Mucosa of descending colon (tissue), 3 donors: ENCODE data around the gene HTR1B. TPM values are rescaled to one million over a fixed set of nuclear protein-coding genes. Genes with fewer than 3 reads are reported as not detected.

Experiments used
- ATAC-seq: fragments of 200-7000 bp; cut with Tn5 transposase; one replicate; pipeline ENCODE4 v1.9.1; 2020; ENCODE audit warnings: mild to moderate bottlenecking, moderate library complexity
- DNase-seq, 3 donors: peaks; one replicate each; pipeline ENCODE4 v3.0.0-alpha.2; 2020
- H3K36me3 ChIP-seq: fragments of 200-600 bp; one replicate; pipeline ENCODE4 v1.8.0; 2021; ENCODE audit warnings: low read depth, mild to moderate bottlenecking
- H3K4me1 ChIP-seq: fragments of 200-600 bp; one replicate; pipeline ENCODE4 v1.8.0; 2021; ENCODE audit warnings: low read depth, mild to moderate bottlenecking
- H3K4me3 ChIP-seq: fragments of 200-600 bp; one replicate; pipeline ENCODE4 v1.8.0; 2021; ENCODE audit warnings: mild to moderate bottlenecking
- H3K9me3 ChIP-seq: fragments of 200-600 bp; one replicate; pipeline ENCODE4 v1.8.0; 2021; ENCODE audit warnings: mild to moderate bottlenecking
- CTCF ChIP-seq: fragments of 200-600 bp; IDR thresholded peaks from one replicate; pipeline ENCODE4 v1.8.0; 2022; ENCODE audit warnings: antibody characterized with exemption, mild to moderate bottlenecking
- intact Hi-C, 2 donors: fragments of 100-400 bp; cut with DNase I in 1 of 2; cut with micrococcal nuclease in 1 of 2; formaldehyde crosslinking; loops; one replicate each; pipeline versions ENCODE4 v1.11.0 to v1.11.1; 2022; cut with DNase I, micrococcal nuclease
- total RNA-seq, 3 donors: library from RNA; stranded (reverse); fragmentation: NEBNext Ultra II Directional in 2 of 3; extraction: Animal tissue kit (Norgen Biotek cat#: 25700) in 2 of 3; gene quantifications; one replicate each; pipeline versions ENCODE4 v1.2.1 to v1.2.4, GENCODE V29; 2021 to 2023
- donor health status: DM: no; HTN: no; CAD: no; lungs with moderate emphysema.
- donor health status: DM: no; HTN: no; CAD: no.
- donor health status: DM: no; HTN: yes; CAD: no.

Gene HTR1B
- total RNA-seq, 3 donors from 2014 or later, result 0.13 to 0.19 TPM; not detected in 1

- H3K36me3 ChIP-seq, result no peaks in the 10 kb centered on the region
- no peaks in the 10 kb centered on the region for H3K9me3 ChIP-seq
- no peak for ATAC-seq
- H3K4me1 ChIP-seq, result peaks cover 7% of the 10 kb centered on the region
- no peak overlapping the region for H3K4me3 ChIP-seq
- no peak for TF ChIP-seq CTCF
- intact Hi-C loops, result no loop called here
- DNase-seq, result no peak
These were observed 5.6 kb upstream of the HTR1B start for GRCh38 chr6:77468939-77469338.

- Histone ChIP-seq H3K4me3 (no peak overlapping the region), H3K36me3 (no peaks in the 10 kb centered on the region), H3K4me1 (peaks cover 19% of the 10 kb centered on the region), H3K9me3 (no peaks in the 10 kb centered on the region)
- TF ChIP-seq CTCF, result no peak
- no peak for DNase-seq
- peak; percentile 31 for ATAC-seq
- intact Hi-C loops, result no loop called here
These were observed 3.5 kb upstream of the HTR1B start for GRCh38 chr6:77466451-77467437.

GRCh38 chr6:77466055-77466450, 2.8 kb upstream of the HTR1B start:
- H3K4me3 ChIP-seq, result no peak overlapping the region
- peak; percentile 45 to 76 (median 57) for DNase-seq
- peak; percentile 76 for ATAC-seq
- no peaks in the 10 kb centered on the region for H3K36me3 ChIP-seq
- peaks cover 19% of the 10 kb centered on the region for H3K4me1 ChIP-seq
- peak; percentile 13 for TF ChIP-seq CTCF
- no peaks in the 10 kb centered on the region for H3K9me3 ChIP-seq
- intact Hi-C loops, result no loop called here

- no peak for DNase-seq
- Histone ChIP-seq H3K9me3 (no peaks in the 10 kb centered on the region), H3K4me3 (no peak overlapping the region), H3K36me3 (no peaks in the 10 kb centered on the region), H3K4me1 (peaks cover 19% of the 10 kb centered on the region)
- intact Hi-C loops, result no loop called here
- no peak for ATAC-seq
- no peak for TF ChIP-seq CTCF
These were observed 1.2 kb upstream of the HTR1B start for GRCh38 chr6:77464495-77464867.

- Histone ChIP-seq H3K4me1 (peaks cover 19% of the 10 kb centered on the region), H3K9me3 (no peaks in the 10 kb centered on the region), H3K4me3 (no peak overlapping the region), H3K36me3 (no peaks in the 10 kb centered on the region)
- ATAC-seq, result peak; percentile 16
- intact Hi-C loops, result no loop called here
- peak in 2 of 3 donors; percentile 22 to 37 for DNase-seq
- TF ChIP-seq CTCF, result no peak
These were observed 687 bp upstream of the HTR1B start for GRCh38 chr6:77463861-77464494.
